ENCODE data around the gene FZD8.

Gene FZD8

GRCh38 chr10:35606430-35606829, 35.7 kb downstream of the FZD8 start:
- H3K27ac ChIP-seq (ENCODE audit: insufficient read depth, low read depth, low read length, poor library complexity, severe bottlenecking) = no peak overlapping the region
- WGBS, 2 experiments = 94 to 96% methylated on average over 3 to 6 of the region's 6 CpGs
- no peaks in the 10 kb centered on the region for H3K36me3 ChIP-seq (ENCODE audit: control insufficient read depth, insufficient read depth, low read length)
- H3K4me1 ChIP-seq (ENCODE audit: control insufficient read depth, insufficient read depth, low read length) = peaks cover 7% of the 10 kb centered on the region
- no peaks in the 10 kb centered on the region for H3K9me3 ChIP-seq (ENCODE audit: control insufficient read depth, low read length)
- H3K27me3 ChIP-seq (ENCODE audit: control insufficient read depth, insufficient read depth, low read length, poor library complexity, severe bottlenecking) = peaks cover 19% of the 10 kb centered on the region
- no peak overlapping the region for H3K4me3 ChIP-seq (ENCODE audit: insufficient read depth, low read depth, low read length)

GRCh38 chr10:35605191-35605590, 36.9 kb downstream of the FZD8 start, which contains the start of gene GJD4:
GJD4 (plus strand) TSS chr10:35605341; CDS start chr10:35605568, 227 bp downstream.
- Histone ChIP-seq H3K9me3 (ENCODE audit: control insufficient read depth, low read length) (no peaks in the 10 kb centered on the region), H3K36me3 (ENCODE audit: control insufficient read depth, insufficient read depth, low read length) (no peaks in the 10 kb centered on the region), H3K4me1 (ENCODE audit: control insufficient read depth, insufficient read depth, low read length) (peaks cover 7% of the 10 kb centered on the region), H3K27ac (ENCODE audit: insufficient read depth, low read depth, low read length, poor library complexity, severe bottlenecking) (no peak within 1 kb of the TSS), H3K4me3 (ENCODE audit: insufficient read depth, low read depth, low read length) (no peak within 1 kb of the TSS), H3K27me3 (ENCODE audit: control insufficient read depth, insufficient read depth, low read length, poor library complexity, severe bottlenecking) (peaks cover 19% of the 10 kb centered on the region)
- 75 to 85% methylated on average over 8 of the region's 8 CpGs for WGBS, 2 experiments

DNA sequence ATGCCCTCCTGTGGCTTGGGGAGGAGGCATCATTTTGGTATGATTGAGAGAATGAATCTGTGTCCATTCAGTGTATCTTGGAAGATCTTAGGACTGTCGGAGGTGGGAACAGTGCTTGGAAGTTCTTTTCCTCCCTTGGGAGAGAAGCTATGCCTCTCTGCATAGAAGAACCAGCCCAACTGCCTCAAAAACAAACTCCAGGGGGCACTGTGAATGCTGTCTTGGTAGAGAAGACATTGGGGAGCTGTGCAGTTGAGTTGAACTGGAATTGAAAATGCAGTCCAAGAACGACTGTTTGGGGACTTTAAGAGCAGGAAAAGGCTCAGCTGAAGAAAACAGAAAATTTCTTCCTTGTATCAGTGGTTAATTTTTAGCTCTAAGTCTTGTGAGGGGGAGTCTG, 41.9 kb downstream of the FZD8 start:
- H3K4me1 ChIP-seq (ENCODE audit: control insufficient read depth, insufficient read depth, low read length) = peaks cover 2% of the 10 kb centered on the region
- no peaks in the 10 kb centered on the region for H3K27me3 ChIP-seq (ENCODE audit: control insufficient read depth, insufficient read depth, low read length, poor library complexity, severe bottlenecking)
- WGBS, 2 experiments = 82 to 87% methylated on average over 2 of the region's 2 CpGs
- H3K9me3 ChIP-seq (ENCODE audit: control insufficient read depth, low read length) = no peaks in the 10 kb centered on the region
- H3K27ac ChIP-seq (ENCODE audit: insufficient read depth, low read depth, low read length, poor library complexity, severe bottlenecking) = no peak overlapping the region
- no peaks in the 10 kb centered on the region for H3K36me3 ChIP-seq (ENCODE audit: control insufficient read depth, insufficient read depth, low read length)
- no peak overlapping the region for H3K4me3 ChIP-seq (ENCODE audit: insufficient read depth, low read depth, low read length)

DNA sequence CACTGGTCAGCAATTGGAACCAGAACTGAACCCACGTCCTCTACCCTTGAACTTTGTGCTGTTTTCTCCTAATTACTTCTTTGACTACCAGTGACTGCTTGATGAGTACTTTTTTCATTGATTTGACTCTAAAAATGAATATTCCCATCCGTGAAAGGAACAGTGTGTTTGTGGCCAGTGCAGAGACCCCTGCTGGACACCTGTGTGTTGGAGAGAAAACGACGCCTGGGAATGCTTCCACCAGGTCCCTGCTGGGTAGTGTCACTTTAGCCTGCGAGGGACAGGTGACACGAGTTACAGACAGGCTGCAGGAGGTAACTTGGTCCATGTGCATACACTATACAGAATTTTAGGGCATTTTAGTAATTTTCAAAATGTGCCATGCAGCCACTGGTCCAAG, 43.7 kb downstream of the FZD8 start:
- Histone ChIP-seq H3K4me1 (ENCODE audit: control insufficient read depth, insufficient read depth, low read length) (no peaks in the 10 kb centered on the region), H3K27ac (ENCODE audit: insufficient read depth, low read depth, low read length, poor library complexity, severe bottlenecking) (no peak overlapping the region), H3K27me3 (ENCODE audit: control insufficient read depth, insufficient read depth, low read length, poor library complexity, severe bottlenecking) (no peaks in the 10 kb centered on the region), H3K36me3 (ENCODE audit: control insufficient read depth, insufficient read depth, low read length) (no peaks in the 10 kb centered on the region), H3K9me3 (ENCODE audit: control insufficient read depth, low read length) (no peaks in the 10 kb centered on the region), H3K4me3 (ENCODE audit: insufficient read depth, low read depth, low read length) (no peak overlapping the region)
- 64 to 73% methylated on average over 6 of the region's 6 CpGs for WGBS, 2 experiments

DNA sequence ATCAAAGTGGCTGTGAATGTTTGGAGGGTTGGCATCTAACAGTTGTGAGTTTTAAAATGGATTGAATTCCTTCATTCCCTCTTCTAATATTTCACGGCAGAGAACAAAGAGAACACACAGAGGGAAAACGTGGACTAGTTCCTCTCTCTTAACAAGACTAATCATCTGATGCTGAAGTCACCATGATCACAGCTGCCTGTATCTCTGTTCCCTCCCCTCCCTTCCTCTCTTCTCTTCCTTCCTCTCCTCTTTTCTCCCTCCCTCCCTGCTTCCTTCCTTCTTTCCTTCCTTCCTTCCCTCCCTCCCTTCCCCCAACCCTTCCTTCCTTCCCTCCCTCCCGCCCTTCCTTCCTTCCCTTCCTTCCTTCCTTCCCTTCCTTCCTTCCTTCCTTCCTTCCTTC, 47.0 kb downstream of the FZD8 start:
- Histone ChIP-seq H3K9me3 (ENCODE audit: control insufficient read depth, low read length) (no peaks in the 10 kb centered on the region), H3K36me3 (ENCODE audit: control insufficient read depth, insufficient read depth, low read length) (no peaks in the 10 kb centered on the region), H3K27me3 (ENCODE audit: control insufficient read depth, insufficient read depth, low read length, poor library complexity, severe bottlenecking) (no peaks in the 10 kb centered on the region), H3K27ac (ENCODE audit: insufficient read depth, low read depth, low read length, poor library complexity, severe bottlenecking) (no peak overlapping the region), H3K4me3 (ENCODE audit: insufficient read depth, low read depth, low read length) (no peak overlapping the region), H3K4me1 (ENCODE audit: control insufficient read depth, insufficient read depth, low read length) (no peaks in the 10 kb centered on the region)
- WGBS, 2 experiments = 52 to 54% methylated on average over 2 of the region's 3 CpGs

DNA sequence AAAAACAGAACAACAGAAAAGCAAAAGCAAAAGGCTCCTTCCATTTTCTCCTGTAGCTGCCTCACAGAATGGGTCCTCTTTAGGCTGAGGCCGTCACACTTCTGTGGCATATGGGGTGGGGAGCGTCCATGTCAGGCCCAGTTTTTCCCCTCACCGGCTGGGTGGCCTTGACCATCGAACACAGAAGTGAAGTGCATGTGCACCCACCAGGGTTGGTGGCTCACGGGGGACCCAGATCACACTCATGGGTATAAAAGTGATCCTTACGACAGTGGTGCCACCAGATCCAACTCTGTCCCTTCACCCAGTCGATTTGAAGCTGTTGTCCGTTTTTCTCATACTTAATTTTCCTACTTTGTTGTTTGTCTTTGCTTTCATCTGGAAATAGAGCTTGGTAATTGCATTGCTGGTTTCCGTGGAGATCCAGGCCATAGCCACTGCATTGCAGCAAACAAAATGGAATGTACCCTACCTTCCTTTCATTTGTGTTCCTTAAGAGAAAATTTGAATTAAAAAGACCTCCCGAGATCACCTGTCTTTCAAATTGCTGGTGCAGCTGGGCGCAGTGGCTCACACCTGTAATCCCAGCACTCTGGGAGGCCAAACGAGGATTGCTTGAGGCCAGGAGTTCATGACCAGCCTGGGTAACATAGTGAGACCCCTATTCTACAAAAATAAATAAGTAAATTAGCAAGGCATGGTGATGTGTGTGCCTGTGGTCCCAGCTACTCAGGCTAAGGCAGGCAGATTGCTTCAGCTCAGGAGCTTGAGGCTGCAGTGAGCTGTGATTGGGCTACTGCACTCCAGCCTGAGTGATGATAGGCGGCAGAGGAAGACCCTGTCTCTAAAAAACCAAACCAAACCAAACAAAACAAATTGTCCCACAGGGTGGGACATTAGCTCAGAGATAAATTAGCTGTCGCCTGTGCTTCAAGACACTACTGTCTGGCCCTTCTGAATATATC, 47.7 kb downstream of the FZD8 start:
- H3K4me1 ChIP-seq (ENCODE audit: control insufficient read depth, insufficient read depth, low read length) = no peaks in the 10 kb centered on the region
- no peak overlapping the region for H3K27ac ChIP-seq (ENCODE audit: insufficient read depth, low read depth, low read length, poor library complexity, severe bottlenecking)
- no peak overlapping the region for H3K4me3 ChIP-seq (ENCODE audit: insufficient read depth, low read depth, low read length)
- 50 to 55% methylated on average over 14 of the region's 14 CpGs for WGBS, 2 experiments
- no peaks in the 10 kb centered on the region for H3K36me3 ChIP-seq (ENCODE audit: control insufficient read depth, insufficient read depth, low read length)
- H3K27me3 ChIP-seq (ENCODE audit: control insufficient read depth, insufficient read depth, low read length, poor library complexity, severe bottlenecking) = no peaks in the 10 kb centered on the region
- H3K9me3 ChIP-seq (ENCODE audit: control insufficient read depth, low read length) = no peaks in the 10 kb centered on the region

GRCh38 chr10:35592441-35592840, 49.7 kb downstream of the FZD8 start:
- Histone ChIP-seq H3K9me3 (ENCODE audit: control insufficient read depth, low read length) (no peaks in the 10 kb centered on the region), H3K27ac (ENCODE audit: insufficient read depth, low read depth, low read length, poor library complexity, severe bottlenecking) (no peak overlapping the region), H3K27me3 (ENCODE audit: control insufficient read depth, insufficient read depth, low read length, poor library complexity, severe bottlenecking) (no peaks in the 10 kb centered on the region), H3K4me3 (ENCODE audit: insufficient read depth, low read depth, low read length) (no peak overlapping the region), H3K36me3 (ENCODE audit: control insufficient read depth, insufficient read depth, low read length) (no peaks in the 10 kb centered on the region), H3K4me1 (ENCODE audit: control insufficient read depth, insufficient read depth, low read length) (no peaks in the 10 kb centered on the region)
- 95 to 99% methylated on average over 4 of the region's 4 CpGs for WGBS, 2 experiments

DNA sequence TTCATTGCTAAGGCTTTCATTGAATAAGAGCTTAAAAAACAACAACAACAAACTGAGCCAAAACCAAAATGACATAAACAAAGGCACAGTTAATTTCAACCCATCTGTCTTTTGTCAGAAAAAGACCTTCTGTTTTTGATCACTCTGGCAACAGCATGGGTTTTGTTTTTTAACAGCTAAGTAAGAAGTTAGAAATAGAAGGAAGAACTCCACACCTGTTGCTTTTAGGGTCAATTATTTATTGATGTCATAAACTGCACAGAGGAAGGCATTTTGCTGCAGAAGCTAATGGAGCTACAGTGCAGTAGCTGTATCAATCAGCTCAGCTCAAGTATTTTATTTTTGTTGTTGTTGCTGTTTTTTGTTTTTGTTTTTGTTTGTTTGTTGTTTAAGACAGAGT, 53.3 kb downstream of the FZD8 start:
- H3K36me3 ChIP-seq (ENCODE audit: control insufficient read depth, insufficient read depth, low read length) = no peaks in the 10 kb centered on the region
- H3K4me3 ChIP-seq (ENCODE audit: insufficient read depth, low read depth, low read length) = no peak overlapping the region
- no peak overlapping the region for H3K27ac ChIP-seq (ENCODE audit: insufficient read depth, low read depth, low read length, poor library complexity, severe bottlenecking)
- H3K4me1 ChIP-seq (ENCODE audit: control insufficient read depth, insufficient read depth, low read length) = no peaks in the 10 kb centered on the region
- no peaks in the 10 kb centered on the region for H3K27me3 ChIP-seq (ENCODE audit: control insufficient read depth, insufficient read depth, low read length, poor library complexity, severe bottlenecking)
- H3K9me3 ChIP-seq (ENCODE audit: control insufficient read depth, low read length) = no peaks in the 10 kb centered on the region
